AG04449 (cell line): ENCODE results near the gene CES1.
"Not testable (repeated sequence)": the region's sequence is repeated elsewhere in the genome, so short reads cannot be mapped to it uniquely, and the experiment has no call there.

ENCODE experiments used
- CTCF ChIA-PET: fragments of 350-600 bp; formaldehyde crosslinking; extraction: SDS; loops from one replicate; lab custom pipeline; 2021; ENCODE audit warnings: antibody characterized with exemption; lab: Yijun Ruan, JAX
- POLR2A ChIA-PET: fragments of 400-600, 350-600 bp; formaldehyde crosslinking; extraction: SDS; loops from one replicate; lab custom pipeline; 2020; ENCODE audit warnings: antibody characterized with exemption, inconsistent platforms; lab: Yijun Ruan, JAX
- DNase-seq: peaks from one replicate; pipeline ENCODE4 v3.0.0-alpha.2; 2010; ENCODE audit warnings: low read depth, low spot score
- H3K4me3 ChIP-seq: 2 replicates; pipeline ENCODE4 v1.5.1; 2011; ENCODE audit warnings: low read depth, mild to moderate bottlenecking, control low read depth, low read length
- TF ChIP-seq, protein P1 (sequence below): IDR thresholded peaks from one replicate; pipeline ENCODE4 v1.5.1; 2011; ENCODE audit warnings: mild to moderate bottlenecking, moderate library complexity, low read length, control low read depth, inconsistent platforms; ENCODE audit not compliant: insufficient read depth; ENCODE audit errors: missing control alignments

Gene CES1

DNA sequence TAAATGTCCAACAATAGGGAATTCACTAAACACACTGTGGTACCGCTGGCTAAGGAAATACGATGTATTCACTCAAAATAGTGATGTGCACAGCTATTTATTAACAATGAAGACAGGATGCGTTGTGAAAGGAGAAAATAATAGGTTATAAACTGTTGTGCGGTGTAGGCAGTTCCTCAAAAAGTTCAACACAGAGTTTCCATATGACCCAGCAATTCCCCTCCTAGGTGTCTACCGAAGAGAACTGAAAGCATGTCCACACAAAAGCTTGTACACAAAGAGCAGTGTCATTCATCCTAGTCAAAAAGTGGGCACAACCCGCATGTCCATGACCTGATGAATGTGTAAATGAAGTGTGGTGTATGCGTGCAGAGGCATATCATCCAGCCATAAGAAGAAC lies 1.2 kb upstream of the CES1 start:
- H3K4me3 ChIP-seq: no peak overlapping the region
- DNase-seq: no peak
- CTCF ChIA-PET: interaction anchor here (1.0 to 2.3 kb wide), 2 partner anchors 8 to 369 kb away, joined by 3 to 10 read pairs; no protein-coding TSS in a partner anchor
- POLR2A ChIA-PET: no interaction called here
- TF ChIP-seq, protein P1, sequence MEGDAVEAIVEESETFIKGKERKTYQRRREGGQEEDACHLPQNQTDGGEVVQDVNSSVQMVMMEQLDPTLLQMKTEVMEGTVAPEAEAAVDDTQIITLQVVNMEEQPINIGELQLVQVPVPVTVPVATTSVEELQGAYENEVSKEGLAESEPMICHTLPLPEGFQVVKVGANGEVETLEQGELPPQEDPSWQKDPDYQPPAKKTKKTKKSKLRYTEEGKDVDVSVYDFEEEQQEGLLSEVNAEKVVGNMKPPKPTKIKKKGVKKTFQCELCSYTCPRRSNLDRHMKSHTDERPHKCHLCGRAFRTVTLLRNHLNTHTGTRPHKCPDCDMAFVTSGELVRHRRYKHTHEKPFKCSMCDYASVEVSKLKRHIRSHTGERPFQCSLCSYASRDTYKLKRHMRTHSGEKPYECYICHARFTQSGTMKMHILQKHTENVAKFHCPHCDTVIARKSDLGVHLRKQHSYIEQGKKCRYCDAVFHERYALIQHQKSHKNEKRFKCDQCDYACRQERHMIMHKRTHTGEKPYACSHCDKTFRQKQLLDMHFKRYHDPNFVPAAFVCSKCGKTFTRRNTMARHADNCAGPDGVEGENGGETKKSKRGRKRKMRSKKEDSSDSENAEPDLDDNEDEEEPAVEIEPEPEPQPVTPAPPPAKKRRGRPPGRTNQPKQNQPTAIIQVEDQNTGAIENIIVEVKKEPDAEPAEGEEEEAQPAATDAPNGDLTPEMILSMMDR: no peak

DNA sequence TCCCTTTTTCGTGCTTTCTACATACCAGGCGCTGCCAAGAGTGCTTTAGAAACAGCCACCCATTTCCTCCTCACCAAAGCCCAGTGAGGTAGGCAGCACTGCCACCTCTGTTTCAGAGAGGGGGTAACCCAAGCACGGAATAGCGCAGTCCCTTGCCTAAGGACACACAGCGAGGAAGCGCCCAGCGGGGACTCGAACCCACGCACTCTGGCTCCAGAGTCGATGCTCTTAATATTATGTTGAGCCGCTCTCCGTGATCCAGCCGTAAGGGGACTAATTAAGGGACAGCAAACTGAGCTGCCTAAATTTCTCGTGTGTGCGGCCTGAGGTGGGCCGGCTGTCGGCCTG lies 497 bp downstream of the CES1 start:
- no peak overlapping the region for H3K4me3 ChIP-seq
- no peak for DNase-seq
- TF ChIP-seq, protein P1: no peak
- CTCF ChIA-PET: interaction anchor here (2.3 kb wide), 1 partner anchor 10 kb away, joined by 10 read pairs; no protein-coding TSS in a partner anchor
- POLR2A ChIA-PET: no interaction called here

DNA sequence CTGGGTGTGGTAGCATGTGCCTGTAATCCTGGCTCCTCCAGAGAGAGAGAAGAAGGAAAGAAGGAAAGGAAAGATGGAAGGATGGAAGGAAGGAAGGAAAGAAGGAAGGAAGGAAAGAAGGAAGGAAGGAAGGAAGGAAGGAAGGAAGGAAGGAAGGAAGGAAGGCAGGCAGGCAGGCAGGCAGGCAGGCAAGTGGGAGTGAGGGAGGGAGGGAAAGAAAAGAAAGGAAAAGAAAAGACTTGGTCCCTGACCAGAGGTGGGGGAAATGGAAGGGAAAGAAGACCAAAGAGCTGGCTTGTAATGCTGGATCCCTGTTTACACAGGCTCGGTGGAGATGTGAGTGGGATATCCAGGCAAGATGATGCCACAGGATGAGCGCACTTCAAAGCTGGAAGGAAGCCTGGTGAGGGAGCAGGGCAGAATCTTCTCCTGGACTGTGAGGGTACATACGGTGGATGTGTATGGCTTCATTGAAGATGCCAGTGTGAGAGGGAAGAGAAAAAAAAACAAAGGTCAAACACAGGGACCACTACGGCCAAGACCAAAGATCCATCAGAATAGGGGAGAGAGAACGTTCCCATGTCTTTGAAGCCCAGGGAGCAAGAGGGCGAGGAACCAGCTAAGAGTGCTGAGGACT lies 2.1 kb downstream of the CES1 start:
- CTCF ChIA-PET: interaction anchor here (0.8 kb wide), 1 partner anchor 365 kb away, joined by 4 read pairs; no protein-coding TSS in a partner anchor
- POLR2A ChIA-PET: no interaction called here
- DNase-seq: no peak
- no peak overlapping the region for H3K4me3 ChIP-seq
- TF ChIP-seq, protein P1: no peak

DNA sequence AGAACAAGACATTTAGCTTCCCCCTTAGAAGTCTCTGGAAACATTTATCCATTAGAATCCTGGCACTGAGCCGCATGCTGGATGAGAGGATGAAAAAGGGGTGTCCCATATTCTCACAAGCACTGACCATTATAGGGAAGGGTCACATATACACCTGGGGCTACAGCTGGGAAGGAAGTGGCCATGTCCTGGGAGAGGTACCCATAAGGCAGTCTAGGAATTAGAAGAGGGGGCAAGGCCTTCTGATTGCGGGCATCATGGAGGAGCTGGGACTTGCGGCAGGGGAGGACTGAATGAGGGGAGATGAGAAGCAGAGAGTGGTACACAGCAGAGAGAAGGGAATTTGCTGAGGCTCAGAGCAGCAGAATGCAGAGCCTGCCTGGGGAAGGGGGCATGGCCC lies 3.7 kb downstream of the CES1 start:
- CTCF ChIA-PET, POLR2A ChIA-PET: not testable (repeated sequence)

DNA sequence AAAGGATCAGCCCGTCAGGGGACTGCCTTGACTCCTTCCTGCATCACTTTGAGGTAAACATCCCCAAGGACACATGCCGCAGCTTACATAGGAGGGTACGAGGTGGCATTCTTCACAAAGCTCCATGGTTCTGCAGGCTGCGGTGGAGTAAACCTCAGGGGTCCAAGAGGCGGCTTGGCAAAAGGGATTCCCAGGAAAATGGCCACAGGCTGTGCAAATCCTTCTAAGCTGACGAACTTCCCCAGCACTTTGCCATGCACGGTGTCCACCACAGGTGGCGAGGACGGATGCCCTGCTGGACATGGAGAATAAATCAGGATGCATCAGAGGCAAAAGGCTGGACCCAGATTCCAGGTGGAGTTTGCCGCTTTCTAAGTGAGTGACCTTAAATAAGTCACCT lies 4.2 kb downstream of the CES1 start:
- no peak overlapping the region for H3K4me3 ChIP-seq
- TF ChIP-seq, protein P1: no peak
- ChIA-PET CTCF (no interaction called here), POLR2A (no interaction called here)
- DNase-seq: no peak

More for the DNA sequence above, 3.7 kb downstream of the CES1 start:
- not testable (repeated sequence) for H3K4me3 ChIP-seq, DNase-seq

DNA sequence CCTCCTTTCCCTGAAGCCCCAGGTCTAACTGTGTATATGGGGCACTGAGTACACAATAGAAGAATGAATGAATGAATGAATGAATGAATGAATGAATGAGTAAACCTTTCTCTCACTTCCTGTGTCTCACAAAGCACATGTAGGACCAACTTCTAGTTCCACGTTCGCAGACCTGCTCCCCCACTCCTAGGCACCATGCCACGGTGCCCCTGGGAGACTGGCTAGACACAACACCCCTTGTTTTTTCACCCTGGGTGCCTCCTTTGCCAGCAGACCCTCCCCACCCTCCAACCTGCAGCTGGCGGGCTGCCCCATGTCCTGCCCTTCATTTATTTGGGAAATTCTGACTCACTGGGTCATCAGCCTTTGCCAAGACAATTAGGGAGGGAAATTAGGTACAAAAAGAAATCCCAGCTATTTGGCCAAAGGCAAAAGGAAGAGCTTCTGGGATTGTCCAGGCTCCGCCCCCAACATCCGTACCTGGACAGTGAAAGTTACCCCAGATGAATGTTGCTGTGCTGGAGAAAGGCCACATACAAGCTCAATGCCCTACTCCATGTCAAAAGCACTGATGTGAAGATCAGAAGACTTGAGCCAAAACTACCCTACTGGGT lies 7.7 kb downstream of the CES1 start:
- ChIA-PET CTCF (no interaction called here), POLR2A (no interaction called here)
- H3K4me3 ChIP-seq: no peak overlapping the region
- TF ChIP-seq, protein P1: no peak
- DNase-seq: no peak
